SK-N-SH (cell line): ENCODE results near the gene MINDY2. TPM values are rescaled to one million over a fixed set of nuclear protein-coding genes. Genes with fewer than 3 reads are reported as not detected.

Experiments used
- CTCF ChIA-PET: fragments of 300-600, 350-600 bp; formaldehyde crosslinking; extraction: SDS; loops from one replicate; lab custom pipeline; 2021; lab: Yijun Ruan, JAX
- POLR2A ChIA-PET: fragments of 350-600 bp; sonication (Branson Sonifier 250); formaldehyde crosslinking; extraction: SDS; loops from one replicate; lab custom pipeline; 2020; ENCODE audit warnings: antibody characterized with exemption, inconsistent platforms; lab: Yijun Ruan, JAX
- DNase-seq: peaks from one replicate; pipeline ENCODE4 v3.0.0; 2012
- H2AFZ ChIP-seq: fragments of 200-600 bp; sonication (generic); 2 replicates; pipeline ENCODE4 v1.8.1; 2016; ENCODE audit warnings: antibody characterized with exemption, mild to moderate bottlenecking, low read depth
- H3F3A ChIP-seq: fragments of 200-600 bp; sonication (generic); replicated peaks from 2 replicates; pipeline ENCODE3; 2016; ENCODE audit warnings: antibody characterized with exemption, mild to moderate bottlenecking; ENCODE audit not compliant: insufficient read depth
- H3K27ac ChIP-seq, 2 experiments: fragments of 200-500 bp in 1 of 2; fragments of 200-600 bp in 1 of 2; sonication (Bioruptor generic) in 1 of 2; sonication (generic), shearing (Covaris generic) in 1 of 2; 2 replicates each; pipeline versions ENCODE4 v1.5.1 to v1.6.1; 2014 to 2016; ENCODE audit warnings: low read depth in 2 of 2, inconsistent platforms in 1 of 2, low read length in 1 of 2, mild to moderate bottlenecking in 1 of 2, mixed read lengths in 1 of 2
- H3K27me3 ChIP-seq: fragments of 200-600 bp; sonication (generic), shearing (Covaris generic); 2 replicates; pipeline ENCODE4 v1.6.1; 2016; ENCODE audit warnings: mixed run types; ENCODE audit not compliant: insufficient read depth
- H3K36me3 ChIP-seq, 2 experiments: fragments of 200-500 bp in 1 of 2; fragments of 200-600 bp in 1 of 2; sonication (Bioruptor generic) in 1 of 2; sonication (generic) in 1 of 2; replicated peaks in 1 of 2; 2 replicates each; pipeline versions ENCODE3 to v1.5.1; 2014 to 2016; ENCODE audit warnings: low read length in 1 of 2, mild to moderate bottlenecking in 1 of 2; ENCODE audit not compliant: insufficient read depth in 2 of 2, control insufficient read depth in 1 of 2
- H3K4me1 ChIP-seq, 2 experiments: fragments of 200-500 bp in 1 of 2; fragments of 200-600 bp in 1 of 2; sonication (Bioruptor generic) in 1 of 2; sonication (generic), shearing (Covaris generic) in 1 of 2; 2 replicates each; pipeline versions ENCODE4 v1.5.1 to v1.6.1; 2014 to 2016; ENCODE audit warnings: low read depth in 1 of 2, low read length in 1 of 2, mixed run types in 1 of 2; ENCODE audit not compliant: insufficient read depth in 2 of 2, control insufficient read depth in 1 of 2
- H3K4me2 ChIP-seq: fragments of 200-600 bp; sonication (generic), shearing (Covaris generic); 2 replicates; pipeline ENCODE4 v1.6.1; 2017; ENCODE audit warnings: mixed run types
- H3K4me3 ChIP-seq, 2 experiments: fragments of 200-500 bp in 1 of 2; fragments of 200-600 bp in 1 of 2; sonication (Bioruptor generic) in 1 of 2; sonication (generic), shearing (Covaris generic) in 1 of 2; 2 replicates each; pipeline versions ENCODE4 v1.5.1 to v1.8.1; 2014 to 2016; ENCODE audit warnings: low read depth in 2 of 2, inconsistent platforms in 1 of 2, low read length in 1 of 2, mild to moderate bottlenecking in 1 of 2, mixed read lengths in 1 of 2, moderate library complexity in 1 of 2
- H3K79me2 ChIP-seq: fragments of 200-600 bp; sonication (generic); 2 replicates; pipeline ENCODE4 v1.8.1; 2017; ENCODE audit warnings: mild to moderate bottlenecking; ENCODE audit not compliant: insufficient read depth
- H3K9ac ChIP-seq: fragments of 200-600 bp; sonication (generic); 2 replicates; pipeline ENCODE4 v1.6.1; 2017; ENCODE audit warnings: mixed run types
- H3K9me2 ChIP-seq: fragments of 200-600 bp; sonication (generic); 2 replicates; pipeline ENCODE4 v1.6.1; 2017; ENCODE audit warnings: mixed run types
- H3K9me3 ChIP-seq: fragments of 200-600 bp; sonication (generic); 2 replicates; pipeline ENCODE4 v1.6.1; 2017; ENCODE audit warnings: mixed run types, mild to moderate bottlenecking, moderate library complexity
- H4K20me1 ChIP-seq: fragments of 200-600 bp; sonication (generic); 2 replicates; pipeline ENCODE4 v1.6.1; 2017; ENCODE audit warnings: mild to moderate bottlenecking, mixed run types; ENCODE audit not compliant: insufficient read depth
- CHD2 ChIP-seq: fragments of 150-350 bp; IDR thresholded peaks from 2 replicates; pipeline ENCODE4 v1.6.1; 2018; ENCODE audit warnings: low read length; ENCODE audit not compliant: partially characterized antibody
- FOSL2 ChIP-seq: IDR thresholded peaks from 2 replicates; pipeline ENCODE4 v1.4.0; 2012; ENCODE audit warnings: low read depth, mild to moderate bottlenecking, moderate library complexity, borderline replicate concordance
- GABPA ChIP-seq: IDR thresholded peaks from 2 replicates; pipeline ENCODE4 v1.4.0; 2012; ENCODE audit warnings: low read depth, mild to moderate bottlenecking
- MEF2A ChIP-seq: IDR thresholded peaks from 2 replicates; pipeline ENCODE4 v1.4.0; 2012; ENCODE audit warnings: low read depth, borderline replicate concordance
- NFIC ChIP-seq: IDR thresholded peaks from 2 replicates; pipeline ENCODE4 v1.4.0; 2012; ENCODE audit warnings: borderline replicate concordance
- NRF1 ChIP-seq: IDR thresholded peaks from 2 replicates; pipeline ENCODE4 v1.6.1; 2012; ENCODE audit warnings: low read depth, mild to moderate bottlenecking, low read length
- POLR2AphosphoS5 ChIP-seq: IDR thresholded peaks from 2 replicates; pipeline ENCODE4 v1.6.1; 2012; ENCODE audit warnings: low read depth, low read length
- RCOR1 ChIP-seq: fragments of 150-350 bp; IDR thresholded peaks from 2 replicates; pipeline ENCODE4 v1.6.1; 2017; ENCODE audit warnings: antibody characterized with exemption, low read length
- RFX5 ChIP-seq: IDR thresholded peaks from 2 replicates; pipeline ENCODE4 v1.6.1; 2012; ENCODE audit warnings: mild to moderate bottlenecking, improper control_type of control experiment, low read length
- RXRA ChIP-seq: IDR thresholded peaks from 2 replicates; pipeline ENCODE4 v1.4.0; 2012; ENCODE audit warnings: low read depth, mild to moderate bottlenecking, borderline replicate concordance
- TCF12 ChIP-seq: IDR thresholded peaks from 2 replicates; pipeline ENCODE4 v1.4.0; 2012
- YY1 ChIP-seq: IDR thresholded peaks from 2 replicates; pipeline ENCODE4 v1.4.0; 2012; ENCODE audit warnings: low read depth, mild to moderate bottlenecking
- WGBS: methylation state at CpG from one replicate; pipeline ENCODE4 v1.1.6; 2017; ENCODE audit warnings: low lambda C conversion rate; 5-methylcytosine and 5-hydroxymethylcytosine counted together
- polyA plus RNA-seq, 3 experiments: library from polyadenylated mRNA; depleted of rRNA; stranded (reverse); fragments of >200 nt; gene quantifications; 2 replicates each; pipeline ENCODE4 v1.2.3, GENCODE V29; 2012
- TF ChIP-seq, protein P1 (sequence below): IDR thresholded peaks from 2 replicates; pipeline ENCODE4 v1.4.0; 2012; ENCODE audit warnings: low read depth, borderline replicate concordance
- TF ChIP-seq, protein P2 (sequence below): IDR thresholded peaks from 2 replicates; pipeline ENCODE4 v1.6.1; 2012; ENCODE audit warnings: mild to moderate bottlenecking, low read depth, low read length, moderate library complexity
- TF ChIP-seq, protein P3 (sequence below): fragments of 150-350 bp; IDR thresholded peaks from 2 replicates; pipeline ENCODE4 v1.6.1; 2017; ENCODE audit warnings: antibody characterized with exemption, low read length, low read depth, borderline replicate concordance

MINDY2 gene
- polyA plus RNA-seq, 1 of the 3 experiments (the other 2 are of a cell fraction): 1.0 TPM

DNA sequence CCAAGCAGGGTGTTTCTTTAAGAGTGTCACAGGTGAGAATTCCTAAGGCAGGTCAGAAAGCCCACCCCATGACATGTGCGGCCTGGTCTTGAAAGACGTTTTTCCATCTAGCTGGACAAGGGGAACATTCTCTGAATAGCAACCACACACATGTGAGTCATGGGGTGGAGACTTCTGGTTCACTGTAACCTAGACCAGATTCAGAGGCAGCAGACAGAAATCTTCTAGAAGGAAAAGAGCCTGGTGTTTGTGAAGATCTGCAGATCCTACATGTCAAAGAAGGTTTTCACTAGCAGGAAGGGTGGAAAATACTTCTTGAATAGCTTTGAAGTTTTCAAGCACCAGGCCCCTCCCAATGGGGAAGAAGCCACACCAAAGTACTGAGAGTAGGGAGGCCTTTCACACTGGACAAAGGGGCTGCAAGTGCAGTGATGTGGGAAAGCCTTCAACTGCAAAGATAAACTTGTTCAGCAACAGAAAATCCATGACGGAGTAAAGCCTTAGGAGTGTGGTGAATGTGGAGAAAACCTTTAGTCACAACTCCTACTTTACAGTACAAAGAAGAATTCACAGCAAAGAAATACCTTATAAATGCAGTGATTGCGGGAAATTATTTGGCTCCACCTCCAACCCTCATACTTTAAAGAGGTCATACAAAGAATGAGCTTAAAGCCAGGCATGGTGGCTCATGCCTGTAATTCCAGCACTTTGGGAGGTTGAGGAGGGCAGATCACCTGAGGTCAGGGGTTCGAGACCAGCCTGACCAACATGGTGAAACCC lies 39.2 kb upstream of the MINDY2 start (continued):
- TF ChIP-seq, protein P1, sequence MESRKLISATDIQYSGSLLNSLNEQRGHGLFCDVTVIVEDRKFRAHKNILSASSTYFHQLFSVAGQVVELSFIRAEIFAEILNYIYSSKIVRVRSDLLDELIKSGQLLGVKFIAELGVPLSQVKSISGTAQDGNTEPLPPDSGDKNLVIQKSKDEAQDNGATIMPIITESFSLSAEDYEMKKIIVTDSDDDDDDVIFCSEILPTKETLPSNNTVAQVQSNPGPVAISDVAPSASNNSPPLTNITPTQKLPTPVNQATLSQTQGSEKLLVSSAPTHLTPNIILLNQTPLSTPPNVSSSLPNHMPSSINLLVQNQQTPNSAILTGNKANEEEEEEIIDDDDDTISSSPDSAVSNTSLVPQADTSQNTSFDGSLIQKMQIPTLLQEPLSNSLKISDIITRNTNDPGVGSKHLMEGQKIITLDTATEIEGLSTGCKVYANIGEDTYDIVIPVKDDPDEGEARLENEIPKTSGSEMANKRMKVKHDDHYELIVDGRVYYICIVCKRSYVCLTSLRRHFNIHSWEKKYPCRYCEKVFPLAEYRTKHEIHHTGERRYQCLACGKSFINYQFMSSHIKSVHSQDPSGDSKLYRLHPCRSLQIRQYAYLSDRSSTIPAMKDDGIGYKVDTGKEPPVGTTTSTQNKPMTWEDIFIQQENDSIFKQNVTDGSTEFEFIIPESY: no peak
- TF ChIP-seq NRF1 (no peak), RFX5 (no peak)
- TF ChIP-seq, protein P2, sequence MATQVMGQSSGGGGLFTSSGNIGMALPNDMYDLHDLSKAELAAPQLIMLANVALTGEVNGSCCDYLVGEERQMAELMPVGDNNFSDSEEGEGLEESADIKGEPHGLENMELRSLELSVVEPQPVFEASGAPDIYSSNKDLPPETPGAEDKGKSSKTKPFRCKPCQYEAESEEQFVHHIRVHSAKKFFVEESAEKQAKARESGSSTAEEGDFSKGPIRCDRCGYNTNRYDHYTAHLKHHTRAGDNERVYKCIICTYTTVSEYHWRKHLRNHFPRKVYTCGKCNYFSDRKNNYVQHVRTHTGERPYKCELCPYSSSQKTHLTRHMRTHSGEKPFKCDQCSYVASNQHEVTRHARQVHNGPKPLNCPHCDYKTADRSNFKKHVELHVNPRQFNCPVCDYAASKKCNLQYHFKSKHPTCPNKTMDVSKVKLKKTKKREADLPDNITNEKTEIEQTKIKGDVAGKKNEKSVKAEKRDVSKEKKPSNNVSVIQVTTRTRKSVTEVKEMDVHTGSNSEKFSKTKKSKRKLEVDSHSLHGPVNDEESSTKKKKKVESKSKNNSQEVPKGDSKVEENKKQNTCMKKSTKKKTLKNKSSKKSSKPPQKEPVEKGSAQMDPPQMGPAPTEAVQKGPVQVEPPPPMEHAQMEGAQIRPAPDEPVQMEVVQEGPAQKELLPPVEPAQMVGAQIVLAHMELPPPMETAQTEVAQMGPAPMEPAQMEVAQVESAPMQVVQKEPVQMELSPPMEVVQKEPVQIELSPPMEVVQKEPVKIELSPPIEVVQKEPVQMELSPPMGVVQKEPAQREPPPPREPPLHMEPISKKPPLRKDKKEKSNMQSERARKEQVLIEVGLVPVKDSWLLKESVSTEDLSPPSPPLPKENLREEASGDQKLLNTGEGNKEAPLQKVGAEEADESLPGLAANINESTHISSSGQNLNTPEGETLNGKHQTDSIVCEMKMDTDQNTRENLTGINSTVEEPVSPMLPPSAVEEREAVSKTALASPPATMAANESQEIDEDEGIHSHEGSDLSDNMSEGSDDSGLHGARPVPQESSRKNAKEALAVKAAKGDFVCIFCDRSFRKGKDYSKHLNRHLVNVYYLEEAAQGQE: no peak

DNA sequence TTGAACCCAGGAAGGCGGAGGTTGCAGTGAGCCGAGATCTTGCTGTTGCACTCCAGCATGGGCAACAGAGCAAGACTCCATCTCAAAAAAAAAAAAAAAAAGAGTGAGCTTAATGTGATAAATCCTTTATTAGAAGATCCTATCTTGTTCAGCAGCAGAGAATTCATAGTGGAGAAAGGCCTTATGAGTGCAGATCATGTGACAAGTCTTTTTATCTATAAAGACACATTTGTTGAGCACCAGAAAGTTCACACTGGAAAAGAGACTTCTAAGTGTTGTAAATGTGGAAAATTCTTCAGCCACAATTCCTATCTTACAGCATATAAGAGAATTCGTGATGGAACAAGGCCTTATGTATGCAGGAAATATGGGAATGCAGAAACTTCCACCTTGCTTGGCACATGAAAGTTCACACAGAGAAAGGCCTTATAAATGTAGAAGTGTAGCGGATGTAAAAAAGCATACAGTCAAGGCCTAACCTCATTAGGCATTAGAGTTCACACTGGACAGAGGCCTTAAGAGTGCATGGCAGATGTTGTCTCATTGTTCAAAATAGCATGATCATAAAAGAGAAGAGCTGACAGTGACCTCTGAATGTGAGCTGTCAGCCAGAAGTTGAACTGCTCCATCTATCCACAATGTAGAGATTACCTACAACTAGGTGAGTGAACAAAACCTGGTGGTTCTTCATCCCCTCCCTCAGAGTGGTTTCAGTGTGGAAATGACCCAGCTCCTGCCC lies 38.3 kb upstream of the MINDY2 start:
- TF ChIP-seq NFIC: no peak
- TF ChIP-seq, protein P3, sequence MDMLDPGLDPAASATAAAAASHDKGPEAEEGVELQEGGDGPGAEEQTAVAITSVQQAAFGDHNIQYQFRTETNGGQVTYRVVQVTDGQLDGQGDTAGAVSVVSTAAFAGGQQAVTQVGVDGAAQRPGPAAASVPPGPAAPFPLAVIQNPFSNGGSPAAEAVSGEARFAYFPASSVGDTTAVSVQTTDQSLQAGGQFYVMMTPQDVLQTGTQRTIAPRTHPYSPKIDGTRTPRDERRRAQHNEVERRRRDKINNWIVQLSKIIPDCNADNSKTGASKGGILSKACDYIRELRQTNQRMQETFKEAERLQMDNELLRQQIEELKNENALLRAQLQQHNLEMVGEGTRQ: no peak
- TF ChIP-seq, protein P1: no peak
- no peak for TF ChIP-seq RXRA
- no peak for TF ChIP-seq TCF12
- TF ChIP-seq MEF2A: no peak
- TF ChIP-seq GABPA: no peak
- TF ChIP-seq YY1: no peak
- no peak for TF ChIP-seq NRF1
- no peak for TF ChIP-seq FOSL2
- no peak for TF ChIP-seq RFX5
- no peak for TF ChIP-seq RCOR1
- TF ChIP-seq, protein P2: no peak
- no peak for TF ChIP-seq POLR2AphosphoS5
- TF ChIP-seq CHD2: no peak
- no peak for DNase-seq
- no peak overlapping the region for H2AFZ ChIP-seq
- H3K9me3 ChIP-seq: no peaks in the 10 kb centered on the region
- H3K4me2 ChIP-seq: no peak overlapping the region
- no peaks in the 10 kb centered on the region; a peak in 3 of 4 replicates for H3K4me1 ChIP-seq
- no peak overlapping the region for H3K9ac ChIP-seq
- ChIA-PET CTCF (interaction anchor here (0.9 kb wide), 1 partner anchor 10 kb away, joined by 6 read pairs; no protein-coding TSS in a partner anchor), POLR2A (no interaction called here)
- H3K4me3 ChIP-seq: no peak overlapping the region
- peaks cover 4% of the 10 kb centered on the region for H3F3A ChIP-seq
- peak overlapping the region in 1 of 2 experiments; percentile 16; a peak in 2 of 4 replicates for H3K27ac ChIP-seq
- peaks cover 0 to 3% of the 10 kb centered on the region in 2 experiments for H3K36me3 ChIP-seq
- H3K79me2 ChIP-seq: peaks cover 96% of the 10 kb centered on the region
- peaks cover 52% of the 10 kb centered on the region for H4K20me1 ChIP-seq
- no peaks in the 10 kb centered on the region for H3K27me3 ChIP-seq
- WGBS: 94% methylated on average over 4 of the region's 4 CpGs
- H3K9me2 ChIP-seq: no peaks in the 10 kb centered on the region
